Activated T-cell treated with anti-CD3 and anti-CD28 coated beads, Interleukin-2, amount 50 U/mL, for 72 hours (primary cell): ENCODE data around the gene PCGF3. TPM values are rescaled to one million over a fixed set of nuclear protein-coding genes. Genes with fewer than 3 reads are reported as not detected.
A peak's percentile ranks its signal among the peaks of the same experiment; 100 is the strongest.
"Not testable (repeated sequence)": the region's sequence is repeated elsewhere in the genome, so short reads cannot be mapped to it uniquely, and the experiment has no call there.

Source experiments
- ATAC-seq, 2 donors: fragments of 150-1000 bp; cut with Tn5 transposase; replicated peaks in 1 of 2; 2 replicates each; pipeline ENCODE4 v1.10.0; 2021; ENCODE audit warnings: moderate library complexity in 2 of 2, mild to moderate bottlenecking in 1 of 2
- DNase-seq, 2 donors: peaks; one replicate each; pipeline ENCODE4 v3.0.0; 2021 to 2022; ENCODE audit warnings: mixed read lengths in 1 of 2
- H3K27ac Mint-ChIP-seq: one replicate; pipeline ENCODE4 v1.8.0; 2022; ENCODE audit warnings: mild to moderate bottlenecking, moderate library complexity, mixed read lengths
- H3K27me3 Mint-ChIP-seq: one replicate; pipeline ENCODE4 v1.8.0; 2022; ENCODE audit warnings: low read depth, mixed read lengths
- H3K36me3 Mint-ChIP-seq, 2 donors: one replicate each; pipeline ENCODE4 v1.8.0; 2022; ENCODE audit warnings: mixed read lengths in 2 of 2, mild to moderate bottlenecking in 1 of 2; ENCODE audit not compliant: insufficient read depth in 2 of 2
- H3K4me1 Mint-ChIP-seq: one replicate; pipeline ENCODE4 v1.8.0; 2022; ENCODE audit warnings: low read depth, mixed read lengths
- H3K4me3 Mint-ChIP-seq, 2 donors: one replicate each; pipeline ENCODE4 v1.8.0; 2022; ENCODE audit warnings: mild to moderate bottlenecking in 2 of 2, mixed read lengths in 2 of 2, moderate library complexity in 2 of 2
- H3K9me3 Mint-ChIP-seq, 2 donors: one replicate each; pipeline ENCODE4 v1.8.0; 2022; ENCODE audit warnings: mixed read lengths in 2 of 2
- total RNA-seq, 2 donors: library from RNA; stranded (reverse); gene quantifications; one replicate each; pipeline ENCODE4 v1.2.3, GENCODE V29; 2022

The PCGF3 gene
- total RNA-seq, 2 donors from 2014 or later, result 31.5 to 35.5 TPM

GRCh38 chr4:663438-664428 lies 41.9 kb upstream of the PCGF3 start:
- H3K9me3 Mint-ChIP-seq, result peaks cover 3 to 4% of the 10 kb centered on the region in 2 donors
- H3K4me1 Mint-ChIP-seq, result peaks cover 19% of the 10 kb centered on the region
- no peaks in the 10 kb centered on the region for H3K27me3 Mint-ChIP-seq
- DNase-seq (peak; percentile 87 to 88), ATAC-seq (peak; percentile 86 to 89)
- H3K36me3 Mint-ChIP-seq, result peaks cover 5 to 9% of the 10 kb centered on the region in 2 donors
- peak overlapping the region; percentile 90 to 91 for H3K4me3 Mint-ChIP-seq
- peak overlapping the region; percentile 83 for H3K27ac Mint-ChIP-seq

GRCh38 chr4:664713-665231 lies 40.9 kb upstream of the PCGF3 start:
- ATAC-seq (no peak), DNase-seq (no peak)
- Mint-ChIP-seq H3K36me3 (peaks cover 5 to 8% of the 10 kb centered on the region in 2 donors), H3K9me3 (peaks cover 3 to 4% of the 10 kb centered on the region in 2 donors), H3K27ac (peak overlapping the region; percentile 83), H3K27me3 (no peaks in the 10 kb centered on the region), H3K4me1 (peaks cover 19% of the 10 kb centered on the region), H3K4me3 (peak overlapping the region; percentile 87 to 91)

GRCh38 chr4:665381-665750 lies 40.3 kb upstream of the PCGF3 start:
- Mint-ChIP-seq H3K27ac (no peak overlapping the region), H3K27me3 (no peaks in the 10 kb centered on the region), H3K4me3 (peak overlapping the region; percentile 87 to 91), H3K36me3 (peaks cover 3 to 4% of the 10 kb centered on the region in 2 donors), H3K4me1 (peaks cover 19% of the 10 kb centered on the region), H3K9me3 (peaks cover 3 to 4% of the 10 kb centered on the region in 2 donors)
- ATAC-seq (no peak), DNase-seq (no peak)

- ATAC-seq, result no peak
- no peak for DNase-seq
- H3K4me1 Mint-ChIP-seq, result peaks cover 19% of the 10 kb centered on the region
- H3K27ac Mint-ChIP-seq, result no peak overlapping the region
- H3K36me3 Mint-ChIP-seq, result peaks cover under 1 to 2% of the 10 kb centered on the region in 2 donors
- no peak overlapping the region for H3K4me3 Mint-ChIP-seq
- no peaks in the 10 kb centered on the region for H3K27me3 Mint-ChIP-seq
- peaks cover 1 to 2% of the 10 kb centered on the region in 2 donors for H3K9me3 Mint-ChIP-seq
These were observed 39.7 kb upstream of the PCGF3 start for GRCh38 chr4:665751-666435.

- DNase-seq (no peak), ATAC-seq (no peak)
- Mint-ChIP-seq H3K4me3 (no peak overlapping the region), H3K9me3 (no peaks in the 10 kb centered on the region), H3K27ac (no peak overlapping the region), H3K27me3 (no peaks in the 10 kb centered on the region), H3K4me1 (peaks cover 19% of the 10 kb centered on the region), H3K36me3 (peaks cover 0 to 1% of the 10 kb centered on the region in 2 donors)
These were observed 39.2 kb upstream of the PCGF3 start for GRCh38 chr4:666436-666810.

GRCh38 chr4:666822-667544 lies 38.6 kb upstream of the PCGF3 start:
- ATAC-seq, result no peak
- no peak for DNase-seq
- no peak overlapping the region for H3K4me3 Mint-ChIP-seq
- H3K36me3 Mint-ChIP-seq, result peaks cover 0 to 1% of the 10 kb centered on the region in 2 donors
- peaks cover 19% of the 10 kb centered on the region for H3K4me1 Mint-ChIP-seq
- H3K27ac Mint-ChIP-seq, result no peak overlapping the region
- H3K27me3 Mint-ChIP-seq, result no peaks in the 10 kb centered on the region
- H3K9me3 Mint-ChIP-seq, result no peaks in the 10 kb centered on the region

- Mint-ChIP-seq H3K27me3 (no peaks in the 10 kb centered on the region), H3K9me3 (no peaks in the 10 kb centered on the region), H3K36me3 (peaks cover 0 to 1% of the 10 kb centered on the region in 2 donors), H3K4me3 (no peak overlapping the region), H3K27ac (no peak overlapping the region), H3K4me1 (peaks cover 13% of the 10 kb centered on the region)
- no peak for DNase-seq
- ATAC-seq, result no peak
These were observed 38.1 kb upstream of the PCGF3 start for GRCh38 chr4:667545-667925.

- H3K27ac Mint-ChIP-seq, H3K4me3 Mint-ChIP-seq, DNase-seq, H3K27me3 Mint-ChIP-seq, ATAC-seq, H3K36me3 Mint-ChIP-seq, H3K9me3 Mint-ChIP-seq: not testable (repeated sequence)
- H3K4me1 Mint-ChIP-seq, result peaks cover 14% of the 10 kb centered on the region
These were observed 37.4 kb upstream of the PCGF3 start for GRCh38 chr4:668219-668618.

GRCh38 chr4:669806-670559 lies 35.6 kb upstream of the PCGF3 start:
- H3K27me3 Mint-ChIP-seq, ATAC-seq, H3K4me3 Mint-ChIP-seq, H3K27ac Mint-ChIP-seq, H3K9me3 Mint-ChIP-seq, H3K36me3 Mint-ChIP-seq, DNase-seq: not testable (repeated sequence)
- H3K4me1 Mint-ChIP-seq, result peaks cover 11% of the 10 kb centered on the region

GRCh38 chr4:671769-672168 lies 33.9 kb upstream of the PCGF3 start:
- Mint-ChIP-seq H3K4me3 (no peak overlapping the region), H3K9me3 (no peaks in the 10 kb centered on the region), H3K36me3 (peaks cover 3 to 5% of the 10 kb centered on the region in 2 donors), H3K4me1 (peaks cover 11% of the 10 kb centered on the region), H3K27ac (no peak overlapping the region), H3K27me3 (no peaks in the 10 kb centered on the region)
- DNase-seq (no peak), ATAC-seq (no peak)

GRCh38 chr4:673349-674091 lies 32.1 kb upstream of the PCGF3 start:
- peak overlapping the region; percentile 80 for H3K27ac Mint-ChIP-seq
- H3K4me3 Mint-ChIP-seq, result peak overlapping the region; percentile 91
- H3K9me3 Mint-ChIP-seq, result no peaks in the 10 kb centered on the region
- peaks cover 3 to 5% of the 10 kb centered on the region in 2 donors for H3K36me3 Mint-ChIP-seq
- DNase-seq, result no peak
- H3K4me1 Mint-ChIP-seq, result peaks cover 11% of the 10 kb centered on the region
- peak; percentile 2 to 17 for ATAC-seq
- no peaks in the 10 kb centered on the region for H3K27me3 Mint-ChIP-seq
